Tibial artery (tissue), 4 donors: Measurements from ENCODE around the gene INSYN2B.

Source experiments
- DNase-seq, 2 donors: peaks; one replicate each; pipeline ENCODE4 v3.0.0-alpha.2; 2019
- H3K27ac ChIP-seq, 2 donors: fragments of 200-600 bp; sonication (generic) in 1 of 2; 1 replicate in 1 of 2; 2 replicates in 1 of 2; pipeline ENCODE4 v1.5.1; 2018 to 2019; ENCODE audit warnings: mild to moderate bottlenecking in 1 of 2
- H3K27me3 ChIP-seq, 2 donors: fragments of 200-600 bp; sonication (generic) in 1 of 2; one replicate each; pipeline versions ENCODE4 v1.5.1 to v1.6.0; 2016 to 2019
- H3K36me3 ChIP-seq, 3 donors: fragments of 200-600 bp; sonication (generic) in 2 of 3; one replicate each; pipeline ENCODE4 v1.5.1; 2016 to 2019; ENCODE audit warnings: mild to moderate bottlenecking in 2 of 3
- H3K4me1 ChIP-seq, 4 donors: fragments of 200-600 bp; sonication (generic) in 2 of 4; 1 replicate in 3 of 4; 2 replicates in 1 of 4; pipeline ENCODE4 v1.5.1; 2016 to 2019
- H3K4me3 ChIP-seq, 2 donors: fragments of 200-600 bp; sonication (generic) in 1 of 2; 1 replicate in 1 of 2; 2 replicates in 1 of 2; pipeline ENCODE4 v1.5.1; 2018 to 2019; ENCODE audit warnings: mild to moderate bottlenecking in 2 of 2
- H3K9me3 ChIP-seq, 3 donors: fragments of 200-600 bp; sonication (generic) in 1 of 3; one replicate each; pipeline ENCODE4 v1.5.1; 2016 to 2019
- CTCF ChIP-seq, 2 experiments: fragments of 200-600 bp in 1 of 2; fragments of 450-650 bp in 1 of 2; IDR thresholded peaks; one replicate each; pipeline ENCODE4 v1.5.1; 2017 to 2019; ENCODE audit warnings: antibody characterized with exemption in 2 of 2, mild to moderate bottlenecking in 1 of 2, moderate library complexity in 1 of 2
- intact Hi-C: fragments of 100-400 bp; cut with DNase I; formaldehyde crosslinking; loops from one replicate; pipeline ENCODE4 v1.15.0; 2023; ENCODE audit warnings: low total_unique reads

The INSYN2B gene

GRCh38 chr5:169848271-169848670 is 132.0 kb downstream of the INSYN2B start:
- H3K27me3 ChIP-seq = no peaks in the 10 kb centered on the region
- no peaks in the 10 kb centered on the region for H3K36me3 ChIP-seq
- TF ChIP-seq CTCF (IDR thresholded peaks at IDR 0.05) = no peak
- DNase-seq = no peak
- no peak overlapping the region for H3K27ac ChIP-seq
- no peaks in the 10 kb centered on the region for H3K4me1 ChIP-seq
- H3K9me3 ChIP-seq = peaks cover 0 to 21% (median 8%) of the 10 kb centered on the region in 3 donors
- intact Hi-C loops = no loop called here
- H3K4me3 ChIP-seq = no peak overlapping the region

GRCh38 chr5:169847519-169847918 is 132.8 kb downstream of the INSYN2B start:
- Histone ChIP-seq H3K36me3 (no peaks in the 10 kb centered on the region), H3K27me3 (no peaks in the 10 kb centered on the region), H3K4me1 (no peaks in the 10 kb centered on the region), H3K9me3 (peaks cover 0 to 21% (median 8%) of the 10 kb centered on the region in 3 donors), H3K4me3 (no peak overlapping the region), H3K27ac (no peak overlapping the region)
- no peak for TF ChIP-seq CTCF (IDR thresholded peaks at IDR 0.05)
- no peak for DNase-seq
- intact Hi-C loops = no loop called here

- TF ChIP-seq CTCF (IDR thresholded peaks at IDR 0.05) = no peak
- no peaks in the 10 kb centered on the region for H3K9me3 ChIP-seq
- intact Hi-C loops = no loop called here
- H3K27ac ChIP-seq = no peak overlapping the region
- H3K36me3 ChIP-seq = no peaks in the 10 kb centered on the region
- H3K4me3 ChIP-seq = no peak overlapping the region
- DNase-seq = no peak
- H3K4me1 ChIP-seq = no peaks in the 10 kb centered on the region
- no peaks in the 10 kb centered on the region for H3K27me3 ChIP-seq
Measured at GRCh38 chr5:169842699-169843098, 137.6 kb downstream of the INSYN2B start.

GRCh38 chr5:169840405-169840804 is 139.9 kb downstream of the INSYN2B start:
- no peak overlapping the region for H3K27ac ChIP-seq
- no peak for TF ChIP-seq CTCF (IDR thresholded peaks at IDR 0.05)
- DNase-seq = no peak
- H3K4me3 ChIP-seq = no peak overlapping the region
- no peaks in the 10 kb centered on the region for H3K4me1 ChIP-seq
- H3K9me3 ChIP-seq = no peaks in the 10 kb centered on the region
- H3K27me3 ChIP-seq = no peaks in the 10 kb centered on the region
- intact Hi-C loops = no loop called here
- H3K36me3 ChIP-seq = no peaks in the 10 kb centered on the region

GRCh38 chr5:169838688-169839087 is 141.6 kb downstream of the INSYN2B start:
- H3K27ac ChIP-seq = no peak overlapping the region
- intact Hi-C loops = no loop called here
- H3K4me3 ChIP-seq = no peak overlapping the region
- no peaks in the 10 kb centered on the region for H3K4me1 ChIP-seq
- DNase-seq = no peak
- no peaks in the 10 kb centered on the region for H3K27me3 ChIP-seq
- H3K9me3 ChIP-seq = no peaks in the 10 kb centered on the region
- TF ChIP-seq CTCF (IDR thresholded peaks at IDR 0.05) = no peak
- no peaks in the 10 kb centered on the region for H3K36me3 ChIP-seq

- Histone ChIP-seq H3K4me1 (no peaks in the 10 kb centered on the region), H3K27me3 (no peaks in the 10 kb centered on the region), H3K27ac (no peak overlapping the region), H3K4me3 (no peak overlapping the region), H3K36me3 (no peaks in the 10 kb centered on the region), H3K9me3 (no peaks in the 10 kb centered on the region)
- TF ChIP-seq CTCF (IDR thresholded peaks at IDR 0.05) = no peak
- no peak for DNase-seq
- intact Hi-C loops = no loop called here
Measured at GRCh38 chr5:169837686-169838085, 142.6 kb downstream of the INSYN2B start.
